IMR-90 (cell line): ENCODE data around the gene SPEG. TPM values are rescaled to one million over a fixed set of nuclear protein-coding genes. Genes with fewer than 3 reads are reported as not detected.

Source experiments
- ATAC-seq: fragments of 200-7000 bp; cut with Tn5 transposase; 2 replicates; pipeline ENCODE4 v1.9.1; 2020; ENCODE audit warnings: low read depth, mild to moderate bottlenecking, moderate library complexity
- BruUV-seq: library from RNA; stranded (reverse); fragments of 400-500 nt; replicated peaks from 2 replicates; lab custom pipeline; 2021; lab: Mats Ljungman, UMichigan
- CTCF ChIA-PET: fragments of 300-600 bp; formaldehyde crosslinking; extraction: SDS; loops from one replicate; lab custom pipeline; 2021; ENCODE audit warnings: antibody characterized with exemption; lab: Yijun Ruan, JAX
- POLR2A ChIA-PET: fragments of 300-600 bp; sonication (Branson Sonifier 250); formaldehyde crosslinking; loops from one replicate; lab custom pipeline; 2022; ENCODE audit warnings: antibody characterized with exemption; ENCODE audit not compliant: unreplicated experiment; lab: Charles Lee
- DNase-seq: peaks from one replicate; pipeline ENCODE4 v3.0.0; 2013
- H2AFZ ChIP-seq: replicated peaks from 2 replicates; pipeline ENCODE3; 2013; ENCODE audit warnings: low read length, mild to moderate bottlenecking; ENCODE audit not compliant: poor library complexity
- H2AK5ac ChIP-seq: 2 replicates; pipeline ENCODE4 v1.6.1; 2013; ENCODE audit warnings: low read depth, low read length, inconsistent platforms
- H2AK9ac ChIP-seq: replicated peaks from 2 replicates; pipeline ENCODE3; 2013; ENCODE audit warnings: mild to moderate bottlenecking, low read depth, low read length, moderate library complexity; ENCODE audit not compliant: poor library complexity
- H2BK120ac ChIP-seq: 2 replicates; pipeline ENCODE4 v1.6.1; 2013; ENCODE audit warnings: low read depth, low read length, inconsistent platforms
- H2BK15ac ChIP-seq: 3 replicates; pipeline ENCODE4 v1.6.1; 2013; ENCODE audit warnings: low read depth, low read length, inconsistent platforms
- H2BK20ac ChIP-seq: 2 replicates; pipeline ENCODE4 v1.6.1; 2013; ENCODE audit warnings: low read depth, mild to moderate bottlenecking, inconsistent platforms, low read length, moderate library complexity
- H2BK5ac ChIP-seq: 2 replicates; pipeline ENCODE4 v1.6.1; 2013; ENCODE audit warnings: mild to moderate bottlenecking, low read depth, low read length, inconsistent platforms; ENCODE audit not compliant: poor library complexity, severe bottlenecking
- H3K14ac ChIP-seq: replicated peaks from 2 replicates; pipeline ENCODE4 v1.6.1; 2013; ENCODE audit warnings: low read depth, low read length, inconsistent platforms
- H3K18ac ChIP-seq: 2 replicates; pipeline ENCODE4 v1.6.1; 2013; ENCODE audit warnings: low read depth, low read length, control low read depth
- H3K23ac ChIP-seq: 2 replicates; pipeline ENCODE4 v1.6.1; 2013; ENCODE audit warnings: low read depth, low read length, inconsistent platforms
- H3K27ac ChIP-seq: 2 replicates; pipeline ENCODE4 v1.5.1; 2013; ENCODE audit warnings: mild to moderate bottlenecking, control low read depth, low read length; ENCODE audit not compliant: insufficient read depth
- H3K27me3 ChIP-seq: 2 replicates; pipeline ENCODE4 v1.6.1; 2013; ENCODE audit warnings: low read length; ENCODE audit not compliant: control insufficient read depth, insufficient read depth
- H3K36me3 ChIP-seq: 2 replicates; pipeline ENCODE4 v1.6.1; 2013; ENCODE audit warnings: low read length, mixed read lengths; ENCODE audit not compliant: control insufficient read depth, insufficient read depth
- H3K4ac ChIP-seq: 2 replicates; pipeline ENCODE4 v1.6.1; 2013; ENCODE audit warnings: low read depth, low read length, inconsistent platforms
- H3K4me1 ChIP-seq: 2 replicates; pipeline ENCODE4 v1.6.1; 2013; ENCODE audit warnings: low read length, mixed read lengths; ENCODE audit not compliant: control insufficient read depth, insufficient read depth
- H3K4me2 ChIP-seq: 2 replicates; pipeline ENCODE4 v1.6.1; 2013; ENCODE audit warnings: low read depth, mild to moderate bottlenecking, control low read depth, low read length, moderate library complexity
- H3K4me3 ChIP-seq: 2 replicates; pipeline ENCODE4 v1.5.1; 2013; ENCODE audit warnings: low read depth, mild to moderate bottlenecking, control low read depth, low read length, moderate library complexity; ENCODE audit not compliant: insufficient read depth
- H3K56ac ChIP-seq: 2 replicates; pipeline ENCODE4 v1.6.1; 2013; ENCODE audit warnings: low read length, inconsistent platforms; ENCODE audit not compliant: insufficient read depth; ENCODE audit errors: extremely low read depth
- H3K79me1 ChIP-seq, 2 experiments: 2 replicates each; pipeline ENCODE4 v1.6.1; 2013; ENCODE audit warnings: low read length in 2 of 2, inconsistent platforms in 1 of 2, low read depth in 1 of 2
- H3K9ac ChIP-seq: 2 replicates; pipeline ENCODE4 v1.6.1; 2013; ENCODE audit warnings: low read depth, low read length, control low read depth
- H3K9me1 ChIP-seq: 2 replicates; pipeline ENCODE4 v1.6.1; 2013; ENCODE audit warnings: low read length, inconsistent platforms; ENCODE audit not compliant: insufficient read depth
- H3K9me3 ChIP-seq: 2 replicates; pipeline ENCODE4 v1.6.1; 2013; ENCODE audit warnings: low read length; ENCODE audit not compliant: control insufficient read depth, insufficient read depth
- H4K20me1 ChIP-seq: 2 replicates; pipeline ENCODE4 v1.6.1; 2013; ENCODE audit warnings: low read length, inconsistent platforms; ENCODE audit not compliant: insufficient read depth
- H4K5ac ChIP-seq: 2 replicates; pipeline ENCODE4 v1.6.1; 2013; ENCODE audit warnings: mild to moderate bottlenecking, low read depth, low read length, control low read depth
- H4K8ac ChIP-seq, 2 experiments: 2 replicates each; pipeline ENCODE4 v1.6.1; 2013; ENCODE audit warnings: low read depth in 2 of 2, low read length in 2 of 2, control low read depth in 1 of 2, inconsistent platforms in 1 of 2
- H4K91ac ChIP-seq: 2 replicates; pipeline ENCODE4 v1.6.1; 2013; ENCODE audit warnings: low read depth, low read length, inconsistent platforms; ENCODE audit not compliant: insufficient read depth
- CEBPB ChIP-seq: IDR thresholded peaks from 2 replicates; pipeline ENCODE4 v1.6.1; 2012; ENCODE audit warnings: low read depth, low read length, improper control_type of control experiment
- MAZ ChIP-seq: IDR thresholded peaks from 2 replicates; pipeline ENCODE4 v1.6.1; 2012; ENCODE audit warnings: low read depth, mild to moderate bottlenecking, low read length, improper control_type of control experiment, moderate library complexity, borderline replicate concordance
- MXI1 ChIP-seq: IDR thresholded peaks from 2 replicates; pipeline ENCODE4 v1.6.1; 2012; ENCODE audit warnings: low read depth, mild to moderate bottlenecking, low read length, moderate library complexity, borderline replicate concordance
- NFE2L2 ChIP-seq: fragments of 150-350 bp; IDR thresholded peaks from 2 replicates; pipeline ENCODE4 v1.6.1; 2016; ENCODE audit warnings: low read depth, mild to moderate bottlenecking, low read length
- POLR2A ChIP-seq: IDR thresholded peaks from 2 replicates; pipeline ENCODE4 v1.6.1; 2012; ENCODE audit warnings: mild to moderate bottlenecking, low read depth, low read length
- RAD21 ChIP-seq: IDR thresholded peaks from 2 replicates; pipeline ENCODE4 v1.6.1; 2012; ENCODE audit warnings: low read length, improper control_type of control experiment
- RCOR1 ChIP-seq: IDR thresholded peaks from 2 replicates; pipeline ENCODE4 v1.6.1; 2012; ENCODE audit warnings: mild to moderate bottlenecking, low read length, improper control_type of control experiment; ENCODE audit not compliant: insufficient replicate concordance
- RFX5 ChIP-seq: IDR thresholded peaks from 2 replicates; pipeline ENCODE4 v1.8.0; 2012; ENCODE audit warnings: low read depth, mild to moderate bottlenecking, low read length, moderate library complexity
- WGBS, 2 experiments: methylation state at CpG; one replicate each; pipeline versions ENCODE4 v1.1.5 to v1.1.7; 2013; ENCODE audit warnings: missing lambda C conversion rate in 2 of 2; ENCODE audit not compliant: insufficient read length in 1 of 2; ENCODE audit errors: extremely low coverage in 2 of 2; 5-methylcytosine and 5-hydroxymethylcytosine counted together
- dilution Hi-C: fragments of 300-500 bp; cut with HindIII; formaldehyde crosslinking; loops from one replicate; pipeline ENCODE4 v1.14.3; 2018; ENCODE audit warnings: low sequenced_read_pairs; ENCODE audit not compliant: unreplicated experiment
- in situ Hi-C: fragments of 300-500 bp; cut with MboI; formaldehyde crosslinking; loops from 3 replicates; pipeline ENCODE4 v1.14.3; 2019; ENCODE audit warnings: low sequenced_read_pairs, inconsistent platforms, mixed read lengths
- intact Hi-C: fragments of 100-400 bp; cut with micrococcal nuclease; formaldehyde crosslinking; loops from 2 replicates; pipeline ENCODE4 v1.10.0; 2022
- polyA plus RNA-seq, 3 experiments: library from polyadenylated mRNA; depleted of rRNA; stranded (reverse); fragments of >200 nt; gene quantifications; 2 replicates each; pipeline ENCODE4 v1.2.3, GENCODE V29; 2012; ENCODE audit warnings: low replicate concordance in 1 of 3
- total RNA-seq: library from RNA; depleted of rRNA; stranded (reverse); fragments of >200 nt; gene quantifications from 2 replicates; pipeline ENCODE4 v1.2.3, GENCODE V29; 2012
- TF ChIP-seq, protein P1 (sequence below): fragments of 150-350 bp; IDR thresholded peaks from 2 replicates; pipeline ENCODE4 v1.6.1; 2016; ENCODE audit warnings: low read depth, mild to moderate bottlenecking, low read length, moderate library complexity, borderline replicate concordance
- TF ChIP-seq, protein P2 (sequence below): conservative IDR thresholded peaks from 2 replicates; pipeline ENCODE4 v1.5.1; 2012; ENCODE audit warnings: mild to moderate bottlenecking, low read depth, low read length, improper control_type of control experiment

Gene SPEG
- total and polyA plus RNA-seq, 2 of the 4 experiments (the other 2 are of a cell fraction), result 6.8 to 81.6 TPM

DNA sequence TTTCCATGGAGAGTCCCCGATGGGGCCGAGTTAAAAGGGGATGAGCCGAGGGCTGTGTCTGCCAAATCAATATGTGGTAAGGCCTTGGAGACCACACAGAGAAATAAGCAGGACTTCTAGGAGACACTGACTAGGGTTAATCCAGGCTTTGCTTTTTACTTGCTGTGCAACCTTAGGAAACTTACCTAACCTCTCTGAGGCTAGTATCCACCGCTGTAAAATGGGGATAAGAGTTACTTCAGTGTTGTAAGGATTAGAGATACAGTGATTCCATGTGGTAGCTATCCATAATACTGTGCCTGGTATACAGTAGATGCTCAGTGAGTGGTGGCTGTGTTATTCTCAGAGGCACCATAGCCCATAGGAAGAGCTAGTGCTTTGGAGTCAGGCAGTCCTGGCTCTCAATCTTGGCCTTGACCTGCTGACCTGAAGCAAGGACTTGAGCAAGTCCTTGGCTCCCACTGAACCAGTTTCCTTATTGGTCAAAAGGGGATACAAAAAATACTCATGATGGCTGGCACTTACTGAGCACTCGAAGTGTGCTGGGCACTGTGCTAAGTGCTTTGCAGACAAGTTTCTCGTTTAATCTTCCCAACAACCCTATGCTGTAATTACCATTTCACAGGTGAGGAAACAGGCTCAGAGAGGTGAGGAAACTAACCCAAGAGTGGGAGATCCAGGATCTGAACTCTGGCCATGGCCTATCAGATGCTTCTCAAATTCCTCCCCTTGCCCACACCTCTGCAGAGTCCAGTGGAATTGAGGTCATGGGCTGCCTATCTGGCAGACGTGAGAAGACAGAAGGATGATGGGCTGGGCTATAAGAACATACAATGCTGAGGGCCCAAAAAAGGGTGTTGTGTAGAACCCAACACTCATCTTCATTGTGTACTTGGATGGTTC is 28.4 kb upstream of the SPEG start:
- no TSS peak for BruUV-seq
- 82% methylated on average over 3 of the region's 7 CpGs; no CpG with 5 or more reads in 1 of the 2 experiments for WGBS, 2 experiments
- intact Hi-C loops, result no loop called here
- no peak for DNase-seq
- Histone ChIP-seq H2BK20ac (peak overlapping the region; percentile 99), H2BK5ac (peak overlapping the region; percentile 95), H3K14ac (peak overlapping the region; percentile 72), H3K27ac (peak overlapping the region; percentile 84), H3K27me3 (no peaks in the 10 kb centered on the region), H2BK120ac (peak overlapping the region; percentile 98), H3K9me3 (no peaks in the 10 kb centered on the region), H3K36me3 (no peaks in the 10 kb centered on the region), H2AK9ac (peak overlapping the region; percentile 97), H3K79me1 (no peaks in the 10 kb centered on the region), H2AK5ac (peak overlapping the region; percentile 99), H4K8ac (peak overlapping the region; percentile 71 to 96; a peak in 3 of 4 replicates), H3K9ac (no peak overlapping the region), H3K56ac (peak overlapping the region; percentile 60; the same call in 1 of the 2 replicates), H3K4ac (peak overlapping the region; percentile 82), H4K5ac (peak overlapping the region; percentile 74), H3K4me1 (peaks cover 21% of the 10 kb centered on the region), H2AFZ (peak overlapping the region; percentile 79), H3K18ac (peak overlapping the region; percentile 79), H4K91ac (peak overlapping the region; percentile 99), H4K20me1 (no peaks in the 10 kb centered on the region), H3K9me1 (peaks cover 24% of the 10 kb centered on the region), H3K23ac (peak overlapping the region; percentile 74), H3K4me2 (no peak overlapping the region), H3K4me3 (no peak overlapping the region), H2BK15ac (peak overlapping the region; percentile 96)
- ChIA-PET POLR2A (no interaction called here), CTCF (no interaction called here)
- ATAC-seq, result no peak
- in situ Hi-C loops, result loop anchor here (5.0 kb wide), 1 partner anchor 56 kb away; no protein-coding TSS in a partner anchor
- TF ChIP-seq, protein P1, sequence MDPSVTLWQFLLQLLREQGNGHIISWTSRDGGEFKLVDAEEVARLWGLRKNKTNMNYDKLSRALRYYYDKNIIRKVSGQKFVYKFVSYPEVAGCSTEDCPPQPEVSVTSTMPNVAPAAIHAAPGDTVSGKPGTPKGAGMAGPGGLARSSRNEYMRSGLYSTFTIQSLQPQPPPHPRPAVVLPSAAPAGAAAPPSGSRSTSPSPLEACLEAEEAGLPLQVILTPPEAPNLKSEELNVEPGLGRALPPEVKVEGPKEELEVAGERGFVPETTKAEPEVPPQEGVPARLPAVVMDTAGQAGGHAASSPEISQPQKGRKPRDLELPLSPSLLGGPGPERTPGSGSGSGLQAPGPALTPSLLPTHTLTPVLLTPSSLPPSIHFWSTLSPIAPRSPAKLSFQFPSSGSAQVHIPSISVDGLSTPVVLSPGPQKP, result no peak
- TF ChIP-seq, protein P2, sequence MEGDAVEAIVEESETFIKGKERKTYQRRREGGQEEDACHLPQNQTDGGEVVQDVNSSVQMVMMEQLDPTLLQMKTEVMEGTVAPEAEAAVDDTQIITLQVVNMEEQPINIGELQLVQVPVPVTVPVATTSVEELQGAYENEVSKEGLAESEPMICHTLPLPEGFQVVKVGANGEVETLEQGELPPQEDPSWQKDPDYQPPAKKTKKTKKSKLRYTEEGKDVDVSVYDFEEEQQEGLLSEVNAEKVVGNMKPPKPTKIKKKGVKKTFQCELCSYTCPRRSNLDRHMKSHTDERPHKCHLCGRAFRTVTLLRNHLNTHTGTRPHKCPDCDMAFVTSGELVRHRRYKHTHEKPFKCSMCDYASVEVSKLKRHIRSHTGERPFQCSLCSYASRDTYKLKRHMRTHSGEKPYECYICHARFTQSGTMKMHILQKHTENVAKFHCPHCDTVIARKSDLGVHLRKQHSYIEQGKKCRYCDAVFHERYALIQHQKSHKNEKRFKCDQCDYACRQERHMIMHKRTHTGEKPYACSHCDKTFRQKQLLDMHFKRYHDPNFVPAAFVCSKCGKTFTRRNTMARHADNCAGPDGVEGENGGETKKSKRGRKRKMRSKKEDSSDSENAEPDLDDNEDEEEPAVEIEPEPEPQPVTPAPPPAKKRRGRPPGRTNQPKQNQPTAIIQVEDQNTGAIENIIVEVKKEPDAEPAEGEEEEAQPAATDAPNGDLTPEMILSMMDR, result no peak
- TF ChIP-seq NFE2L2, result no peak
- no peak for TF ChIP-seq RFX5
- no peak for TF ChIP-seq RAD21
- no peak for TF ChIP-seq POLR2A
- no peak for TF ChIP-seq CEBPB
- TF ChIP-seq RCOR1, result no peak
- TF ChIP-seq MXI1, result no peak
- no peak for TF ChIP-seq MAZ
- dilution Hi-C loops, result no loop called here
